ENCODE measurements around the gene EMSY.

DNA sequence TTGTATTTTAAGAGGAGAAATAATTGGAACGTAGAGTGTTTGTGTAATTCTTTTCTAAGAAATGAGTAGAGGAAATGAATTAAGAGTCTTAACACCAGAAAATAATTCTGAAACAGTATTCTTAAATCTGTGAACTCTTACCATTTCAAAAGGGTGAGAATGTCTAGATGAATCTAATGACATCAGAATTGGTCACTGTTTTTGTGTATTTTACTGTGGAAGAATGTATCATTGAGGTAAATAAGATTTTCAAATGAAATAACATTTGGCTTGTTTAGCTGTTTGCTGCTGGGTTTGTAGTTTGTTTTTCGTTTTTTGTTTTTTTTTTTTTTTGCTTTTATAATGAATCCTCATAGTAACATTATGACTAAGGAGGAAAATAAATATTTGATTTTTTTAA, 97.6 kb downstream of the EMSY start:
- TF ChIP-seq POLR2A (IDR thresholded peaks at IDR 0.05; ENCODE audit: low read depth, low read length) (no peak), POLR2AphosphoS5 (IDR thresholded peaks at IDR 0.05; ENCODE audit: low read depth, low read length) (no peak), TAF1 (IDR thresholded peaks at IDR 0.05; ENCODE audit: borderline replicate concordance, low read depth, low read length) (no peak)

All from GM12892 (cell line).